Spleen (tissue), 11 donors: Measurements from ENCODE around the gene APOC3. TPM values are rescaled to one million over a fixed set of nuclear protein-coding genes. Genes with fewer than 3 reads are reported as not detected.

Experiments
- DNase-seq: peaks from one replicate; pipeline ENCODE4 v3.0.0-alpha.2; 2020
- H3K27ac ChIP-seq, 8 donors: fragments of 200-600 bp; sonication (generic) in 7 of 8; 1 replicate in 4 of 8; 2 replicates in 4 of 8; pipeline versions ENCODE4 v1.5.0 to v1.8.0; 2016 to 2021; ENCODE audit warnings: inconsistent platforms in 4 of 8, mild to moderate bottlenecking in 4 of 8, moderate library complexity in 1 of 8
- H3K27me3 ChIP-seq, 7 donors: fragments of 200-600 bp; sonication (generic) in 6 of 7; replicated peaks in 1 of 7; 1 replicate in 4 of 7; 2 replicates in 3 of 7; pipeline versions ENCODE4 v1.5.0 to v1.8.0; 2016 to 2021; ENCODE audit warnings: inconsistent platforms in 3 of 7, mild to moderate bottlenecking in 1 of 7
- H3K36me3 ChIP-seq, 6 donors: fragments of 200-600 bp; sonication (generic) in 5 of 6; 1 replicate in 4 of 6; 2 replicates in 2 of 6; pipeline versions ENCODE4 v1.5.0 to v1.8.0; 2016 to 2021; ENCODE audit warnings: inconsistent platforms in 2 of 6
- H3K4me1 ChIP-seq, 6 donors: fragments of 200-600 bp; sonication (generic) in 5 of 6; 1 replicate in 3 of 6; 2 replicates in 3 of 6; pipeline versions ENCODE4 v1.5.0 to v1.8.0; 2016 to 2021; ENCODE audit warnings: inconsistent platforms in 3 of 6
- H3K4me3 ChIP-seq, 8 donors: fragments of 200-600 bp; sonication (generic) in 7 of 8; 1 replicate in 4 of 8; 2 replicates in 4 of 8; pipeline versions ENCODE4 v1.5.0 to v1.8.0; 2016 to 2021; ENCODE audit warnings: inconsistent platforms in 4 of 8, mild to moderate bottlenecking in 4 of 8, moderate library complexity in 2 of 8
- H3K9me3 ChIP-seq, 8 donors: fragments of 200-600 bp; sonication (generic) in 7 of 8; 1 replicate in 4 of 8; 2 replicates in 4 of 8; pipeline versions ENCODE4 v1.5.0 to v1.8.0; 2016 to 2021; ENCODE audit warnings: inconsistent platforms in 4 of 8
- CTCF ChIP-seq, 11 experiments: fragments of 200-600 bp in 7 of 11; fragments of 450-650 bp in 4 of 11; sonication (generic) in 4 of 11; IDR thresholded peaks in 8 of 11; conservative IDR thresholded peaks in 3 of 11; 1 replicate in 7 of 11; 2 replicates in 4 of 11; pipeline versions ENCODE4 v1.4.0 to v1.8.0; 2016 to 2021; ENCODE audit warnings: antibody characterized with exemption in 11 of 11, inconsistent platforms in 4 of 11, mild to moderate bottlenecking in 1 of 11
- POLR2A ChIP-seq, 3 donors: fragments of 450-650 bp; IDR thresholded peaks; one replicate each; pipeline ENCODE4 v1.5.1; 2017; ENCODE audit warnings: antibody characterized with exemption in 3 of 3, mild to moderate bottlenecking in 1 of 3
- POLR2AphosphoS5 ChIP-seq, 3 donors: sonication (generic); formaldehyde crosslinking; IDR thresholded peaks; one replicate each; pipeline ENCODE4 v1.5.1; 2017; ENCODE audit warnings: antibody characterized with exemption in 3 of 3
- WGBS, 5 donors: extraction: QIAGEN DNeasy Blood & Tissue Kit in 3 of 5; methylation state at CpG; one replicate each; pipeline versions ENCODE4 v1.1.5 to v1.1.7; 2013 to 2018; 5-methylcytosine and 5-hydroxymethylcytosine counted together
- intact Hi-C: fragments of 100-400 bp; cut with DNase I; formaldehyde crosslinking; loops from one replicate; pipeline ENCODE4 v1.15.0; 2023; ENCODE audit warnings: low total_unique reads
- polyA plus RNA-seq, 3 donors: library from polyadenylated mRNA; stranded (reverse); fragments of 200-250 nt; gene quantifications; one replicate each; pipeline ENCODE4 v1.2.1, GENCODE V29; 2013
- total RNA-seq, 7 donors: library from RNA; depleted of rRNA in 3 of 7; stranded (reverse); fragments of >200 nt in 3 of 7; fragmentation: NEBNext Ultra II Directional in 4 of 7; extraction: Animal tissue kit (Norgen Biotek cat#: 25700) in 4 of 7; gene quantifications; one replicate each; pipeline versions ENCODE4 v1.1.0 to v1.2.1, GENCODE V29; 2016 to 2021
- donor health status: healthy with polysubstance abuse.
- donor health status: DM: no; HTN: no; CAD: no; lungs with moderate emphysema.
- donor health status: DM: no; HTN: no; CAD: no.
- donor health status: Bipolar disorder and iron deficiency.
- donor health status: healthy.
- donor health status: DM: no; HTN: no; CAD: no.
- donor health status: DM: yes; HTN: yes; CAD: no.

Gene APOC3
- total and polyA plus RNA-seq, 10 donors, result 0.70 TPM; not detected in 9

GRCh38 chr11:116813781-116814471, 15.8 kb upstream of the APOC3 start:
- H3K4me3 ChIP-seq, result no peak overlapping the region
- TF ChIP-seq CTCF (IDR thresholded peaks at IDR 0.05 in 8 of 11, conservative IDR thresholded peaks at IDR 0.05 in 3 of 11), result no peak
- TF ChIP-seq POLR2A (IDR thresholded peaks at IDR 0.05), result no peak
- no peak for TF ChIP-seq POLR2AphosphoS5 (IDR thresholded peaks at IDR 0.05)
- no peaks in the 10 kb centered on the region for H3K9me3 ChIP-seq
- H3K4me1 ChIP-seq, result no peaks in the 10 kb centered on the region
- intact Hi-C loops, result no loop called here
- H3K27ac ChIP-seq, result no peak overlapping the region
- no peaks in the 10 kb centered on the region for H3K36me3 ChIP-seq
- no peak for DNase-seq
- H3K27me3 ChIP-seq, result no peaks in the 10 kb centered on the region
- WGBS, 5 donors, result 54 to 96% (median 66%) methylated on average over 4 to 5 of the region's 5 CpGs

GRCh38 chr11:116814502-116814901, 15.2 kb upstream of the APOC3 start:
- no peaks in the 10 kb centered on the region for H3K36me3 ChIP-seq
- no peaks in the 10 kb centered on the region for H3K4me1 ChIP-seq
- no peak overlapping the region for H3K4me3 ChIP-seq
- no peaks in the 10 kb centered on the region for H3K27me3 ChIP-seq
- no peaks in the 10 kb centered on the region for H3K9me3 ChIP-seq
- intact Hi-C loops, result no loop called here
- 69 to 85% (median 79%) methylated on average over 6 of the region's 6 CpGs for WGBS, 5 donors
- TF ChIP-seq POLR2A (IDR thresholded peaks at IDR 0.05) (no peak), CTCF (IDR thresholded peaks at IDR 0.05 in 8 of 11, conservative IDR thresholded peaks at IDR 0.05 in 3 of 11) (no peak), POLR2AphosphoS5 (IDR thresholded peaks at IDR 0.05) (no peak)
- no peak for DNase-seq
- no peak overlapping the region for H3K27ac ChIP-seq

- no peak overlapping the region for H3K27ac ChIP-seq
- TF ChIP-seq POLR2AphosphoS5 (IDR thresholded peaks at IDR 0.05) (no peak), POLR2A (IDR thresholded peaks at IDR 0.05) (no peak), CTCF (IDR thresholded peaks at IDR 0.05 in 8 of 11, conservative IDR thresholded peaks at IDR 0.05 in 3 of 11) (no peak)
- H3K9me3 ChIP-seq, result no peaks in the 10 kb centered on the region
- 83 to 94% (median 86%) methylated on average over 8 to 9 of the region's 9 CpGs for WGBS, 5 donors
- no peaks in the 10 kb centered on the region for H3K27me3 ChIP-seq
- no peak overlapping the region for H3K4me3 ChIP-seq
- no peaks in the 10 kb centered on the region for H3K4me1 ChIP-seq
- no peaks in the 10 kb centered on the region for H3K36me3 ChIP-seq
- no peak for DNase-seq
- intact Hi-C loops, result no loop called here
Observed at GRCh38 chr11:116819049-116819448, 10.7 kb upstream of the APOC3 start.

GRCh38 chr11:116821050-116821918, 8.4 kb upstream of the APOC3 start:
- no peaks in the 10 kb centered on the region for H3K9me3 ChIP-seq
- no peaks in the 10 kb centered on the region for H3K4me1 ChIP-seq
- no peaks in the 10 kb centered on the region for H3K27me3 ChIP-seq
- H3K27ac ChIP-seq, result no peak overlapping the region
- H3K4me3 ChIP-seq, result no peak overlapping the region
- H3K36me3 ChIP-seq, result no peaks in the 10 kb centered on the region
- no peak for TF ChIP-seq CTCF (IDR thresholded peaks at IDR 0.05 in 8 of 11, conservative IDR thresholded peaks at IDR 0.05 in 3 of 11)
- TF ChIP-seq POLR2AphosphoS5 (IDR thresholded peaks at IDR 0.05), result no peak
- TF ChIP-seq POLR2A (IDR thresholded peaks at IDR 0.05), result no peak
- no peak for DNase-seq
- WGBS, 5 donors, result 92 to 95% (median 93%) methylated on average over 45 to 51 of the region's 51 CpGs
- intact Hi-C loops, result no loop called here
